H1 (cell line): ENCODE results near the gene GREB1. TPM values are rescaled to one million over a fixed set of nuclear protein-coding genes. Genes with fewer than 3 reads are reported as not detected.

ENCODE experiments used
- BACH1 ChIP-seq: IDR thresholded peaks from 2 replicates; pipeline ENCODE4 v1.6.1; 2012; ENCODE audit warnings: low read length, improper control_type of control experiment
- EGR1 ChIP-seq: IDR thresholded peaks from 2 replicates; pipeline ENCODE4 v1.6.1; 2011; ENCODE audit warnings: low read depth, low read length, borderline replicate concordance
- GABPA ChIP-seq: IDR thresholded peaks from 2 replicates; pipeline ENCODE4 v1.6.1; 2011; ENCODE audit warnings: mild to moderate bottlenecking, low read length, moderate library complexity, borderline replicate concordance; ENCODE audit not compliant: insufficient read depth
- KDM4A ChIP-seq: IDR thresholded peaks from one replicate; pipeline ENCODE4 v1.7.1; 2012; ENCODE audit warnings: low read depth, mild to moderate bottlenecking, moderate library complexity, low read length, inconsistent platforms; ENCODE audit not compliant: severe bottlenecking
- polyA plus RNA-seq, 7 experiments: library from polyadenylated mRNA; depleted of rRNA in 3 of 7; stranded (reverse) in 5 of 7; unstranded in 2 of 7; fragments of >200 nt in 5 of 7; fragments of 200-250 nt in 2 of 7; gene quantifications; 1 replicate in 5 of 7; 2 replicates in 1 of 7; 4 replicates in 1 of 7; pipeline versions ENCODE4 v1.2.1 to v1.2.3, GENCODE V29; 2011 to 2013; ENCODE audit warnings: missing spikeins in 2 of 7, mixed read lengths in 2 of 7
- total RNA-seq: library from RNA; stranded (reverse); fragmentation: NEBNext Ultra II Directional; extraction: Animal tissue kit (Norgen Biotek cat#: 25700); gene quantifications from 2 replicates; pipeline ENCODE4 v1.2.1, GENCODE V29; 2021

Gene GREB1
- total and polyA plus RNA-seq, 2 of the 8 experiments (the other 6 are each of a cell fraction or from before 2014, with no cell fraction given): 7.9 to 43.4 TPM

DNA sequence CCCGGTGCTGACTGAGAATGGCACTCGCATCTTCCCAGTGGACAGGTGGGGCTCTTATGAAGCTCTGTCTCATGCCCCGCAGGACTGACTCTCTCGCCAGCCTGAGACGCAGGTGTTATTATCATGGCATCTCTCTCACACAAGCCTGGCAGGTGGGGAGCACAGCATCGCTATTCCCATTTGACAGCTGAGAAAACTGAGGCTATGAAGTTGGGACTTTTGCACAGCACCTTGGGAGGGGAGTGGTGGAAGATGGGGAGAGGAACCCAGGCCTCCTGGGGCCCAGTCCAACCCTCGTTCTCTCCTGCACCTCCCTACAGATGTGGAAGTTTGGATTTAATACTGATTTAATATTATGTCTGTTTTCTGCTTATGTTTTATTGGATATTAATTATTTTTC, 145.2 kb downstream of the GREB1 start (continued):
- no peak for TF ChIP-seq BACH1
- no peak for TF ChIP-seq EGR1
- no peak for TF ChIP-seq GABPA
- no peak for TF ChIP-seq KDM4A
